IMR-90 (cell line): ENCODE data around the gene TMEM200A. TPM values are rescaled to one million over a fixed set of nuclear protein-coding genes. Genes with fewer than 3 reads are reported as not detected.
A peak's percentile ranks its signal among the peaks of the same experiment; 100 is the strongest.

Experiments used
- ATAC-seq: fragments of 200-7000 bp; cut with Tn5 transposase; 2 replicates; pipeline ENCODE4 v1.9.1; 2020; ENCODE audit warnings: low read depth, mild to moderate bottlenecking, moderate library complexity
- BruUV-seq: library from RNA; stranded (reverse); fragments of 400-500 nt; replicated peaks from 2 replicates; lab custom pipeline; 2021; lab: Mats Ljungman, UMichigan
- CTCF ChIA-PET: fragments of 300-600 bp; formaldehyde crosslinking; extraction: SDS; loops from one replicate; lab custom pipeline; 2021; ENCODE audit warnings: antibody characterized with exemption; lab: Yijun Ruan, JAX
- POLR2A ChIA-PET: fragments of 300-600 bp; sonication (Branson Sonifier 250); formaldehyde crosslinking; loops from one replicate; lab custom pipeline; 2022; ENCODE audit warnings: antibody characterized with exemption; ENCODE audit not compliant: unreplicated experiment; lab: Charles Lee
- DNase-seq: peaks from one replicate; pipeline ENCODE4 v3.0.0; 2013
- H2AFZ ChIP-seq: replicated peaks from 2 replicates; pipeline ENCODE3; 2013; ENCODE audit warnings: low read length, mild to moderate bottlenecking; ENCODE audit not compliant: poor library complexity
- H2AK5ac ChIP-seq: 2 replicates; pipeline ENCODE4 v1.6.1; 2013; ENCODE audit warnings: low read depth, low read length, inconsistent platforms
- H2AK9ac ChIP-seq: replicated peaks from 2 replicates; pipeline ENCODE3; 2013; ENCODE audit warnings: mild to moderate bottlenecking, low read depth, low read length, moderate library complexity; ENCODE audit not compliant: poor library complexity
- H2BK120ac ChIP-seq: 2 replicates; pipeline ENCODE4 v1.6.1; 2013; ENCODE audit warnings: low read depth, low read length, inconsistent platforms
- H2BK15ac ChIP-seq: 3 replicates; pipeline ENCODE4 v1.6.1; 2013; ENCODE audit warnings: low read depth, low read length, inconsistent platforms
- H2BK20ac ChIP-seq: 2 replicates; pipeline ENCODE4 v1.6.1; 2013; ENCODE audit warnings: low read depth, mild to moderate bottlenecking, inconsistent platforms, low read length, moderate library complexity
- H2BK5ac ChIP-seq: 2 replicates; pipeline ENCODE4 v1.6.1; 2013; ENCODE audit warnings: mild to moderate bottlenecking, low read depth, low read length, inconsistent platforms; ENCODE audit not compliant: poor library complexity, severe bottlenecking
- H3K14ac ChIP-seq: replicated peaks from 2 replicates; pipeline ENCODE4 v1.6.1; 2013; ENCODE audit warnings: low read depth, low read length, inconsistent platforms
- H3K18ac ChIP-seq: 2 replicates; pipeline ENCODE4 v1.6.1; 2013; ENCODE audit warnings: low read depth, low read length, control low read depth
- H3K23ac ChIP-seq: 2 replicates; pipeline ENCODE4 v1.6.1; 2013; ENCODE audit warnings: low read depth, low read length, inconsistent platforms
- H3K27ac ChIP-seq: 2 replicates; pipeline ENCODE4 v1.5.1; 2013; ENCODE audit warnings: mild to moderate bottlenecking, control low read depth, low read length; ENCODE audit not compliant: insufficient read depth
- H3K27me3 ChIP-seq: 2 replicates; pipeline ENCODE4 v1.6.1; 2013; ENCODE audit warnings: low read length; ENCODE audit not compliant: control insufficient read depth, insufficient read depth
- H3K36me3 ChIP-seq: 2 replicates; pipeline ENCODE4 v1.6.1; 2013; ENCODE audit warnings: low read length, mixed read lengths; ENCODE audit not compliant: control insufficient read depth, insufficient read depth
- H3K4ac ChIP-seq: 2 replicates; pipeline ENCODE4 v1.6.1; 2013; ENCODE audit warnings: low read depth, low read length, inconsistent platforms
- H3K4me1 ChIP-seq: 2 replicates; pipeline ENCODE4 v1.6.1; 2013; ENCODE audit warnings: low read length, mixed read lengths; ENCODE audit not compliant: control insufficient read depth, insufficient read depth
- H3K4me2 ChIP-seq: 2 replicates; pipeline ENCODE4 v1.6.1; 2013; ENCODE audit warnings: low read depth, mild to moderate bottlenecking, control low read depth, low read length, moderate library complexity
- H3K4me3 ChIP-seq: 2 replicates; pipeline ENCODE4 v1.5.1; 2013; ENCODE audit warnings: low read depth, mild to moderate bottlenecking, control low read depth, low read length, moderate library complexity; ENCODE audit not compliant: insufficient read depth
- H3K56ac ChIP-seq: 2 replicates; pipeline ENCODE4 v1.6.1; 2013; ENCODE audit warnings: low read length, inconsistent platforms; ENCODE audit not compliant: insufficient read depth; ENCODE audit errors: extremely low read depth
- H3K79me1 ChIP-seq, 2 experiments: 2 replicates each; pipeline ENCODE4 v1.6.1; 2013; ENCODE audit warnings: low read length in 2 of 2, inconsistent platforms in 1 of 2, low read depth in 1 of 2
- H3K9ac ChIP-seq: 2 replicates; pipeline ENCODE4 v1.6.1; 2013; ENCODE audit warnings: low read depth, low read length, control low read depth
- H3K9me1 ChIP-seq: 2 replicates; pipeline ENCODE4 v1.6.1; 2013; ENCODE audit warnings: low read length, inconsistent platforms; ENCODE audit not compliant: insufficient read depth
- H3K9me3 ChIP-seq: 2 replicates; pipeline ENCODE4 v1.6.1; 2013; ENCODE audit warnings: low read length; ENCODE audit not compliant: control insufficient read depth, insufficient read depth
- H4K20me1 ChIP-seq: 2 replicates; pipeline ENCODE4 v1.6.1; 2013; ENCODE audit warnings: low read length, inconsistent platforms; ENCODE audit not compliant: insufficient read depth
- H4K5ac ChIP-seq: 2 replicates; pipeline ENCODE4 v1.6.1; 2013; ENCODE audit warnings: mild to moderate bottlenecking, low read depth, low read length, control low read depth
- H4K8ac ChIP-seq, 2 experiments: 2 replicates each; pipeline ENCODE4 v1.6.1; 2013; ENCODE audit warnings: low read depth in 2 of 2, low read length in 2 of 2, control low read depth in 1 of 2, inconsistent platforms in 1 of 2
- H4K91ac ChIP-seq: 2 replicates; pipeline ENCODE4 v1.6.1; 2013; ENCODE audit warnings: low read depth, low read length, inconsistent platforms; ENCODE audit not compliant: insufficient read depth
- BHLHE40 ChIP-seq: fragments of 150-350 bp; IDR thresholded peaks from 2 replicates; pipeline ENCODE4 v1.6.1; 2016; ENCODE audit warnings: mild to moderate bottlenecking, low read depth, low read length
- CEBPB ChIP-seq: IDR thresholded peaks from 2 replicates; pipeline ENCODE4 v1.6.1; 2012; ENCODE audit warnings: low read depth, low read length, improper control_type of control experiment
- CHD1 ChIP-seq: IDR thresholded peaks from 2 replicates; pipeline ENCODE4 v1.6.1; 2012; ENCODE audit warnings: low read depth, low read length, improper control_type of control experiment
- ELK1 ChIP-seq: fragments of 150-350 bp; IDR thresholded peaks from 2 replicates; pipeline ENCODE4 v1.6.1; 2016; ENCODE audit warnings: low read depth, mild to moderate bottlenecking, low read length, moderate library complexity, borderline replicate concordance
- FOS ChIP-seq: fragments of 150-350 bp; IDR thresholded peaks from 2 replicates; pipeline ENCODE4 v1.6.1; 2016; ENCODE audit warnings: low read depth, low read length
- MAFK ChIP-seq: IDR thresholded peaks from 2 replicates; pipeline ENCODE4 v1.6.1; 2012; ENCODE audit warnings: low read depth, low read length, improper control_type of control experiment
- MAZ ChIP-seq: IDR thresholded peaks from 2 replicates; pipeline ENCODE4 v1.6.1; 2012; ENCODE audit warnings: low read depth, mild to moderate bottlenecking, low read length, improper control_type of control experiment, moderate library complexity, borderline replicate concordance
- MXI1 ChIP-seq: IDR thresholded peaks from 2 replicates; pipeline ENCODE4 v1.6.1; 2012; ENCODE audit warnings: low read depth, mild to moderate bottlenecking, low read length, moderate library complexity, borderline replicate concordance
- NFE2L2 ChIP-seq: fragments of 150-350 bp; IDR thresholded peaks from 2 replicates; pipeline ENCODE4 v1.6.1; 2016; ENCODE audit warnings: low read depth, mild to moderate bottlenecking, low read length
- POLR2A ChIP-seq: IDR thresholded peaks from 2 replicates; pipeline ENCODE4 v1.6.1; 2012; ENCODE audit warnings: mild to moderate bottlenecking, low read depth, low read length
- RAD21 ChIP-seq: IDR thresholded peaks from 2 replicates; pipeline ENCODE4 v1.6.1; 2012; ENCODE audit warnings: low read length, improper control_type of control experiment
- RCOR1 ChIP-seq: IDR thresholded peaks from 2 replicates; pipeline ENCODE4 v1.6.1; 2012; ENCODE audit warnings: mild to moderate bottlenecking, low read length, improper control_type of control experiment; ENCODE audit not compliant: insufficient replicate concordance
- RFX5 ChIP-seq: IDR thresholded peaks from 2 replicates; pipeline ENCODE4 v1.8.0; 2012; ENCODE audit warnings: low read depth, mild to moderate bottlenecking, low read length, moderate library complexity
- SMC3 ChIP-seq: fragments of 150-350 bp; IDR thresholded peaks from 2 replicates; pipeline ENCODE4 v1.6.1; 2016; ENCODE audit warnings: low read depth, mild to moderate bottlenecking, antibody characterized with exemption, low read length, moderate library complexity
- WGBS, 2 experiments: methylation state at CpG; one replicate each; pipeline versions ENCODE4 v1.1.5 to v1.1.7; 2013; ENCODE audit warnings: missing lambda C conversion rate in 2 of 2; ENCODE audit not compliant: insufficient read length in 1 of 2; ENCODE audit errors: extremely low coverage in 2 of 2; 5-methylcytosine and 5-hydroxymethylcytosine counted together
- dilution Hi-C: fragments of 300-500 bp; cut with HindIII; formaldehyde crosslinking; loops from one replicate; pipeline ENCODE4 v1.14.3; 2018; ENCODE audit warnings: low sequenced_read_pairs; ENCODE audit not compliant: unreplicated experiment
- in situ Hi-C: fragments of 300-500 bp; cut with MboI; formaldehyde crosslinking; loops from 3 replicates; pipeline ENCODE4 v1.14.3; 2019; ENCODE audit warnings: low sequenced_read_pairs, inconsistent platforms, mixed read lengths
- intact Hi-C: fragments of 100-400 bp; cut with micrococcal nuclease; formaldehyde crosslinking; loops from 2 replicates; pipeline ENCODE4 v1.10.0; 2022
- polyA plus RNA-seq, 3 experiments: library from polyadenylated mRNA; depleted of rRNA; stranded (reverse); fragments of >200 nt; gene quantifications; 2 replicates each; pipeline ENCODE4 v1.2.3, GENCODE V29; 2012; ENCODE audit warnings: low replicate concordance in 1 of 3
- total RNA-seq: library from RNA; depleted of rRNA; stranded (reverse); fragments of >200 nt; gene quantifications from 2 replicates; pipeline ENCODE4 v1.2.3, GENCODE V29; 2012
- TF ChIP-seq, protein P1 (sequence below): fragments of 150-350 bp; IDR thresholded peaks from 2 replicates; pipeline ENCODE4 v1.6.1; 2017; ENCODE audit warnings: mild to moderate bottlenecking, antibody characterized with exemption, low read length, low read depth
- TF ChIP-seq, protein P2 (sequence below): conservative IDR thresholded peaks from 2 replicates; pipeline ENCODE4 v1.5.1; 2012; ENCODE audit warnings: mild to moderate bottlenecking, low read depth, low read length, improper control_type of control experiment

TMEM200A gene
- total and polyA plus RNA-seq, 2 of the 4 experiments (the other 2 are of a cell fraction): 22.8 to 37.1 TPM

DNA sequence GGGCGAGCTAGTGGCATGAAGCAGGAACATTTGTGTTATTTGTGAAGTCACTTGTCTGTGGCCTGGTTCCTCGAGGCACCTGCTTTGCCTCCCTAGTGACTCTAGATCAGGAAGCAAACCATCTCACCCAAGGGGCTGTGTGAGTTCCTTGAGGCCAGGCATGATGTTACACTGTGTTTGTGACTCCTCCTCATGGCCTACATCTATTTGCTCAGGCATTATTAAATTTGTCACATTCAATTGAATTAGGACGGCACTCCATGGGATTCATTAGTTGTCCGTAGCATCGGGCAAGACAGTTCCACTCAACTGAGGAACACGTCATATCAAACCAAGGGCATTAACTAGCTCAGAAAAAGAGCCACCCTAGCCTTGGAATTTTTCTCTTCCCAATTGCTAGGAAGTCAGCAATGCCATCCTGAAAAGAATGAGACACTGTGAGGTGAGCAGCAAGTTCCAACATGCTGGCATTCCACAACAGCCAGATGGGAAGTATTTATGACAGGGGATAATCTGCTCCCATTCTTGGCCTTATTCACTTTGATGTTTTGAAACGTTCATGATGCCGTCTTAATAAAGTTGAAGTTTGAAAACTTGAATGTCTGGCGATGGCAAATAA, 17.2 kb downstream of the TMEM200A start:
- no peak overlapping the region for H2BK120ac ChIP-seq
- no peaks in the 10 kb centered on the region; the same call in 1 of the 2 replicates for H3K36me3 ChIP-seq
- no peak overlapping the region for H3K23ac ChIP-seq
- peak overlapping the region; percentile 5; the same call in 1 of the 2 replicates for H4K5ac ChIP-seq
- in situ Hi-C loops (no loop called here), intact Hi-C loops (no loop called here), dilution Hi-C loops (no loop called here)
- H3K79me1 ChIP-seq: peaks cover 14 to 37% of the 10 kb centered on the region in 2 experiments
- no peak overlapping the region for H2BK15ac ChIP-seq
- no peak overlapping the region for H3K4me2 ChIP-seq
- ChIA-PET POLR2A (no interaction called here), CTCF (no interaction called here)
- no peak overlapping the region for H3K9ac ChIP-seq
- TF ChIP-seq CEBPB (no peak), POLR2A (no peak), SMC3 (no peak), FOS (no peak), BHLHE40 (no peak), NFE2L2 (no peak), MAFK (no peak), CHD1 (no peak), RAD21 (no peak), MAZ (no peak), RFX5 (no peak), RCOR1 (no peak), MXI1 (no peak), ELK1 (no peak)
- TF ChIP-seq, protein P1, sequence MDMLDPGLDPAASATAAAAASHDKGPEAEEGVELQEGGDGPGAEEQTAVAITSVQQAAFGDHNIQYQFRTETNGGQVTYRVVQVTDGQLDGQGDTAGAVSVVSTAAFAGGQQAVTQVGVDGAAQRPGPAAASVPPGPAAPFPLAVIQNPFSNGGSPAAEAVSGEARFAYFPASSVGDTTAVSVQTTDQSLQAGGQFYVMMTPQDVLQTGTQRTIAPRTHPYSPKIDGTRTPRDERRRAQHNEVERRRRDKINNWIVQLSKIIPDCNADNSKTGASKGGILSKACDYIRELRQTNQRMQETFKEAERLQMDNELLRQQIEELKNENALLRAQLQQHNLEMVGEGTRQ: no peak
- TF ChIP-seq, protein P2, sequence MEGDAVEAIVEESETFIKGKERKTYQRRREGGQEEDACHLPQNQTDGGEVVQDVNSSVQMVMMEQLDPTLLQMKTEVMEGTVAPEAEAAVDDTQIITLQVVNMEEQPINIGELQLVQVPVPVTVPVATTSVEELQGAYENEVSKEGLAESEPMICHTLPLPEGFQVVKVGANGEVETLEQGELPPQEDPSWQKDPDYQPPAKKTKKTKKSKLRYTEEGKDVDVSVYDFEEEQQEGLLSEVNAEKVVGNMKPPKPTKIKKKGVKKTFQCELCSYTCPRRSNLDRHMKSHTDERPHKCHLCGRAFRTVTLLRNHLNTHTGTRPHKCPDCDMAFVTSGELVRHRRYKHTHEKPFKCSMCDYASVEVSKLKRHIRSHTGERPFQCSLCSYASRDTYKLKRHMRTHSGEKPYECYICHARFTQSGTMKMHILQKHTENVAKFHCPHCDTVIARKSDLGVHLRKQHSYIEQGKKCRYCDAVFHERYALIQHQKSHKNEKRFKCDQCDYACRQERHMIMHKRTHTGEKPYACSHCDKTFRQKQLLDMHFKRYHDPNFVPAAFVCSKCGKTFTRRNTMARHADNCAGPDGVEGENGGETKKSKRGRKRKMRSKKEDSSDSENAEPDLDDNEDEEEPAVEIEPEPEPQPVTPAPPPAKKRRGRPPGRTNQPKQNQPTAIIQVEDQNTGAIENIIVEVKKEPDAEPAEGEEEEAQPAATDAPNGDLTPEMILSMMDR: no peak
- no peak overlapping the region for H2BK20ac ChIP-seq
- no peak overlapping the region; the same call in 1 of the 2 replicates for H2AK5ac ChIP-seq
- BruUV-seq: no TSS peak
- H3K56ac ChIP-seq: no peak overlapping the region
- H4K91ac ChIP-seq: no peak overlapping the region
- DNase-seq (no peak), ATAC-seq (no peak)
- H3K4ac ChIP-seq: no peak overlapping the region
- no peak overlapping the region for H2AK9ac ChIP-seq
- no CpG with 5 or more reads among the region's 9 CpGs for WGBS, 2 experiments
- H3K4me1 ChIP-seq: peaks cover 4% of the 10 kb centered on the region
- no peak overlapping the region for H3K4me3 ChIP-seq
- H3K14ac ChIP-seq: no peak overlapping the region
- H3K27me3 ChIP-seq: no peaks in the 10 kb centered on the region
- no peak overlapping the region for H2AFZ ChIP-seq
- no peaks in the 10 kb centered on the region for H3K9me1 ChIP-seq
- H3K27ac ChIP-seq: no peak overlapping the region
- no peak overlapping the region for H3K18ac ChIP-seq
- H2BK5ac ChIP-seq: no peak overlapping the region
- no peak overlapping the region; a peak in 1 of 4 replicates for H4K8ac ChIP-seq
- H4K20me1 ChIP-seq: no peaks in the 10 kb centered on the region
- H3K9me3 ChIP-seq: no peaks in the 10 kb centered on the region
